Measurements from ENCODE around the gene MFN1.

Gene MFN1

DNA sequence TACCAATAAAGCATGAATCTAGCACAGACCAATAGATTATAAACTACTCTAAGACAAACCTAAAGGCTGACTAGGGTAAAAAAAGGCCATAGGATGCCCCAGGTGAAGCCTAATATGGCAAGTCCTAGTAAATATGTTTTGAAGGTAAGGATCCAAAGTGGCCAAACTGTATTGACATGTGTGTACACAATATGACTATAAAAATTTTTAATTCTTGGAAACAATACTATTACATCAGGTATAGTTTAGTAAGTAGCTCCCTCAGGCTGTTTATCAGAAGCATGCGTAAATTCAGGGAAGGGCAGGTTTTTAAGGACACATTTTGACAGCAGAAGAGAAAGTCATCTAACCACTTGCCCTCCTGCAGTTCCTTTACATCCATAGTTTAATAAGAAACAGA is 84.9 kb downstream of the MFN1 start:
- TF ChIP-seq, protein P1, sequence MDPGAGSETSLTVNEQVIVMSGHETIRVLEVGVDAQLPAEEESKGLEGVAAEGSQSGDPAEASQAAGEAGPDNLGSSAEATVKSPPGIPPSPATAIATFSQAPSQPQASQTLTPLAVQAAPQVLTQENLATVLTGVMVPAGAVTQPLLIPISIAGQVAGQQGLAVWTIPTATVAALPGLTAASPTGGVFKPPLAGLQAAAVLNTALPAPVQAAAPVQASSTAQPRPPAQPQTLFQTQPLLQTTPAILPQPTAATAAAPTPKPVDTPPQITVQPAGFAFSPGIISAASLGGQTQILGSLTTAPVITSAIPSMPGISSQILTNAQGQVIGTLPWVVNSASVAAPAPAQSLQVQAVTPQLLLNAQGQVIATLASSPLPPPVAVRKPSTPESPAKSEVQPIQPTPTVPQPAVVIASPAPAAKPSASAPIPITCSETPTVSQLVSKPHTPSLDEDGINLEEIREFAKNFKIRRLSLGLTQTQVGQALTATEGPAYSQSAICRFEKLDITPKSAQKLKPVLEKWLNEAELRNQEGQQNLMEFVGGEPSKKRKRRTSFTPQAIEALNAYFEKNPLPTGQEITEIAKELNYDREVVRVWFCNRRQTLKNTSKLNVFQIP (CRISPR knock-in tag; IDR thresholded peaks at IDR 0.05; ENCODE audit: borderline replicate concordance, low read depth) = no peak
- no peak for TF ChIP-seq CSDC2 (CRISPR knock-in tag; IDR thresholded peaks at IDR 0.05)
- no peak for ATAC-seq

DNA sequence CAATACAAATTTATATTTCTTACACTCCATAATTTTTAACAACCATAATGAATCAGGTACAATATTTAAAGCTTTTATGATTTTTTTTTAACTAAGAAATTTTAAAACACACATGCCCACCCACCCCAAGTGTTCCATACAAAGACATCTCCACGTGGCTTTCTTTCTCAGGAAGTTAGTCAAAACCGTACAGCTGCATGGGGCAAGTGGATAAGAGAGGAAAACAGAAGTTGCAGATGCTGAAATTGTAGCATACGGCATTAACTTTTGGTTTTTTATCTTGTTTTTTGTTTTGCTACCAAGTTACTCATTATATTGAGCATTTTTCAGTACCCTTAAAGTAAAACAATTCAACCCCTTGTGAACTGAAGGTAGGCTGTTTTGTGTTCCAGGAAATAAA is 89.0 kb downstream of the MFN1 start:
- TF ChIP-seq ESRRG (CRISPR knock-in tag; IDR thresholded peaks at IDR 0.05) (no peak), CSDC2 (CRISPR knock-in tag; IDR thresholded peaks at IDR 0.05) (no peak), ZNF565 (CRISPR knock-in tag; conservative IDR thresholded peaks at IDR 0.05; ENCODE audit: low read depth) (no peak), ZFP30 (CRISPR knock-in tag; IDR thresholded peaks at IDR 0.05) (no peak), OSR1 (CRISPR knock-in tag; IDR thresholded peaks at IDR 0.05) (no peak)
- TF ChIP-seq, protein P2, sequence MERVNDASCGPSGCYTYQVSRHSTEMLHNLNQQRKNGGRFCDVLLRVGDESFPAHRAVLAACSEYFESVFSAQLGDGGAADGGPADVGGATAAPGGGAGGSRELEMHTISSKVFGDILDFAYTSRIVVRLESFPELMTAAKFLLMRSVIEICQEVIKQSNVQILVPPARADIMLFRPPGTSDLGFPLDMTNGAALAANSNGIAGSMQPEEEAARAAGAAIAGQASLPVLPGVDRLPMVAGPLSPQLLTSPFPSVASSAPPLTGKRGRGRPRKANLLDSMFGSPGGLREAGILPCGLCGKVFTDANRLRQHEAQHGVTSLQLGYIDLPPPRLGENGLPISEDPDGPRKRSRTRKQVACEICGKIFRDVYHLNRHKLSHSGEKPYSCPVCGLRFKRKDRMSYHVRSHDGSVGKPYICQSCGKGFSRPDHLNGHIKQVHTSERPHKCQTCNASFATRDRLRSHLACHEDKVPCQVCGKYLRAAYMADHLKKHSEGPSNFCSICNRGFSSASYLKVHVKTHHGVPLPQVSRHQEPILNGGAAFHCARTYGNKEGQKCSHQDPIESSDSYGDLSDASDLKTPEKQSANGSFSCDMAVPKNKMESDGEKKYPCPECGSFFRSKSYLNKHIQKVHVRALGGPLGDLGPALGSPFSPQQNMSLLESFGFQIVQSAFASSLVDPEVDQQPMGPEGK (CRISPR knock-in tag; IDR thresholded peaks at IDR 0.05; ENCODE audit: borderline replicate concordance) = no peak
- TF ChIP-seq, protein P3, sequence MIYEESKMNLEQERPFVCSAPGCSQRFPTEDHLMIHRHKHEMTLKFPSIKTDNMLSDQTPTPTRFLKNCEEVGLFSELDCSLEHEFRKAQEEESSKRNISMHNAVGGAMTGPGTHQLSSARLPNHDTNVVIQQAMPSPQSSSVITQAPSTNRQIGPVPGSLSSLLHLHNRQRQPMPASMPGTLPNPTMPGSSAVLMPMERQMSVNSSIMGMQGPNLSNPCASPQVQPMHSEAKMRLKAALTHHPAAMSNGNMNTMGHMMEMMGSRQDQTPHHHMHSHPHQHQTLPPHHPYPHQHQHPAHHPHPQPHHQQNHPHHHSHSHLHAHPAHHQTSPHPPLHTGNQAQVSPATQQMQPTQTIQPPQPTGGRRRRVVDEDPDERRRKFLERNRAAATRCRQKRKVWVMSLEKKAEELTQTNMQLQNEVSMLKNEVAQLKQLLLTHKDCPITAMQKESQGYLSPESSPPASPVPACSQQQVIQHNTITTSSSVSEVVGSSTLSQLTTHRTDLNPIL (CRISPR knock-in tag; IDR thresholded peaks at IDR 0.05; ENCODE audit: low read depth) = no peak
- no peak for ATAC-seq

DNA sequence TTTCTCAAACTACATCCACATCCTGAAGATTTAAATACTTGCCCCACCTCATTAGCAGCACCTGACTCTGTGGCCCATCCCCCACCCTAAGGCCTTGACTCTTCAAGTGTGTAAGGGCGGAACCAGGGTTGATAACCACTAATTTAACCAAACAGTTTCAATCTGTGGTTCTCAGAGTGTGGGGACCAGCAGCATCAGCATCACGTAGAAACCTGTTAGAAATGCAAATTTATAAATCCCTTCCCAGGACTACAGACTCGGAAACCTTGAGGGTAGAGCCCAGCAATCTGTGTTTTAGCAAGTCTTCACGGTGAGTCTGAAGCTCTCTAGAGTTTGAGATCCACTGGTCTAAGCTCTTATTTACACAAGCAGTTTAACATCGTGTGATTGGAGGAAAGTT is 91.3 kb downstream of the MFN1 start:
- no peak for TF ChIP-seq ZNF70 (CRISPR knock-in tag; IDR thresholded peaks at IDR 0.05)
- no peak for TF ChIP-seq GLIS3 (CRISPR knock-in tag; IDR thresholded peaks at IDR 0.05)
- no peak for TF ChIP-seq ZFP3 (CRISPR knock-in tag; IDR thresholded peaks at IDR 0.05)
- TF ChIP-seq ZFP30 (CRISPR knock-in tag; IDR thresholded peaks at IDR 0.05) = no peak
- TF ChIP-seq ARNTL (CRISPR knock-in tag; IDR thresholded peaks at IDR 0.05; ENCODE audit: borderline replicate concordance, low read depth) = no peak
- TF ChIP-seq ZNF565 (CRISPR knock-in tag; conservative IDR thresholded peaks at IDR 0.05; ENCODE audit: low read depth) = no peak
- no peak for TF ChIP-seq ESRRG (CRISPR knock-in tag; IDR thresholded peaks at IDR 0.05)
- TF ChIP-seq SNAI2 (CRISPR knock-in tag; IDR thresholded peaks at IDR 0.05) = no peak
- no peak for TF ChIP-seq TOX (CRISPR knock-in tag; IDR thresholded peaks at IDR 0.05; ENCODE audit: borderline replicate concordance)
- no peak for TF ChIP-seq PPARA (CRISPR knock-in tag; IDR thresholded peaks at IDR 0.05; ENCODE audit: borderline replicate concordance)
- TF ChIP-seq OSR1 (CRISPR knock-in tag; IDR thresholded peaks at IDR 0.05) = no peak
- TF ChIP-seq TCF4 (CRISPR knock-in tag; IDR thresholded peaks at IDR 0.05; ENCODE audit: borderline replicate concordance) = no peak
- TF ChIP-seq ZC3H10 (CRISPR knock-in tag; IDR thresholded peaks at IDR 0.05) = no peak
- no peak for TF ChIP-seq ZNF8 (CRISPR knock-in tag; IDR thresholded peaks at IDR 0.05)
- no peak for TF ChIP-seq ISL1 (CRISPR knock-in tag; IDR thresholded peaks at IDR 0.05)
- TF ChIP-seq, protein P3 (CRISPR knock-in tag; IDR thresholded peaks at IDR 0.05; ENCODE audit: low read depth) = no peak
- TF ChIP-seq BACH2 (CRISPR knock-in tag; IDR thresholded peaks at IDR 0.05; ENCODE audit: borderline replicate concordance) = no peak
- ATAC-seq = no peak

Data from SK-N-SH treated with all-trans-retinoic acid at 6 μM for 48 hours (cell line).